Neutrophil (primary cell): Measurements from ENCODE around the gene TARS2.

ENCODE experiments used
- H3K27ac ChIP-seq: fragments of 200-600 bp; sonication (generic); 2 replicates; pipeline ENCODE4 v1.5.1; 2016; ENCODE audit warnings: mild to moderate bottlenecking, moderate library complexity
- H3K27me3 ChIP-seq: fragments of 200-600 bp; sonication (generic); 2 replicates; pipeline ENCODE4 v1.6.0; 2016; ENCODE audit warnings: mild to moderate bottlenecking
- H3K36me3 ChIP-seq: fragments of 200-600 bp; sonication (generic); 2 replicates; pipeline ENCODE4 v1.5.1; 2017
- H3K4me1 ChIP-seq, 2 experiments: fragments of 200-600 bp in 1 of 2; sonication (generic) in 1 of 2; 1 replicate in 1 of 2; 2 replicates in 1 of 2; pipeline versions ENCODE4 v1.5.1 to v1.6.1; 2013 to 2016; ENCODE audit warnings: low read depth in 1 of 2, low read length in 1 of 2, mild to moderate bottlenecking in 1 of 2, moderate library complexity in 1 of 2; ENCODE audit not compliant: control insufficient read depth in 1 of 2, insufficient read depth in 1 of 2
- H3K4me3 ChIP-seq, 2 experiments: fragments of 200-600 bp in 1 of 2; sonication (generic) in 1 of 2; 1 replicate in 1 of 2; 2 replicates in 1 of 2; pipeline ENCODE4 v1.5.1; 2013 to 2016; ENCODE audit warnings: low read depth in 1 of 2, low read length in 1 of 2, mild to moderate bottlenecking in 1 of 2, moderate library complexity in 1 of 2
- H3K9me3 ChIP-seq: fragments of 200-600 bp; sonication (generic); 2 replicates; pipeline ENCODE4 v1.5.1; 2016
- CTCF ChIP-seq: fragments of 200-600 bp; sonication (generic); IDR thresholded peaks from 2 replicates; pipeline ENCODE4 v1.5.1; 2016; ENCODE audit warnings: antibody characterized with exemption

The TARS2 gene

DNA sequence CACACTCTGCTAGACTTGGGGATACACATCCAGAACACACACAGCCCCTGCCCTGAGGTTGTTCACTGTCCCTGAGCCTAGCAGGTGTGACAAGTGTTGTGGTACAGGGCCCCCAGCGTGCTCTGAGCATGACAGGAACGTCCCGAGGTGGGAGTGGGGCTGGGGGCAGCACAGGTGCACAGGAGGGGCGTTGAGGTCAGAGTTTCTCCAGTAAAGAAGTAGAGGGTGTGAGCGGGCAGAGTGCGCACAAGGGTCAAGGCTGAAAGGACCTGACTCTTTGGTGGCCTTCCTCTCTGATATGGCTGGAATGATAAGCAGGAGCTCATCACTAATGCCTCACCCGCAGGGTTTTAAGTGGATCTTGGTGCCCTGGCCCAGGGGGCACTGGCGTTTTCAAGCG is 27.0 kb downstream of the TARS2 start:
- H3K4me3 ChIP-seq = no peak overlapping the region
- peaks cover 13% of the 10 kb centered on the region for H3K27me3 ChIP-seq
- no peak for TF ChIP-seq CTCF
- H3K9me3 ChIP-seq = no peaks in the 10 kb centered on the region
- no peaks in the 10 kb centered on the region for H3K36me3 ChIP-seq
- H3K27ac ChIP-seq = no peak overlapping the region
- H3K4me1 ChIP-seq = peaks cover 15 to 16% of the 10 kb centered on the region in 2 experiments

GRCh38 chr1:150514913-150515327 is 27.7 kb downstream of the TARS2 start:
- H3K9me3 ChIP-seq = no peaks in the 10 kb centered on the region
- H3K4me1 ChIP-seq = peaks cover 15 to 16% of the 10 kb centered on the region in 2 experiments
- H3K4me3 ChIP-seq = peak overlapping the region; percentile 79 to 87
- peak overlapping the region; percentile 44 for H3K27ac ChIP-seq
- TF ChIP-seq CTCF = no peak
- no peaks in the 10 kb centered on the region for H3K36me3 ChIP-seq
- peaks cover 13% of the 10 kb centered on the region for H3K27me3 ChIP-seq

DNA sequence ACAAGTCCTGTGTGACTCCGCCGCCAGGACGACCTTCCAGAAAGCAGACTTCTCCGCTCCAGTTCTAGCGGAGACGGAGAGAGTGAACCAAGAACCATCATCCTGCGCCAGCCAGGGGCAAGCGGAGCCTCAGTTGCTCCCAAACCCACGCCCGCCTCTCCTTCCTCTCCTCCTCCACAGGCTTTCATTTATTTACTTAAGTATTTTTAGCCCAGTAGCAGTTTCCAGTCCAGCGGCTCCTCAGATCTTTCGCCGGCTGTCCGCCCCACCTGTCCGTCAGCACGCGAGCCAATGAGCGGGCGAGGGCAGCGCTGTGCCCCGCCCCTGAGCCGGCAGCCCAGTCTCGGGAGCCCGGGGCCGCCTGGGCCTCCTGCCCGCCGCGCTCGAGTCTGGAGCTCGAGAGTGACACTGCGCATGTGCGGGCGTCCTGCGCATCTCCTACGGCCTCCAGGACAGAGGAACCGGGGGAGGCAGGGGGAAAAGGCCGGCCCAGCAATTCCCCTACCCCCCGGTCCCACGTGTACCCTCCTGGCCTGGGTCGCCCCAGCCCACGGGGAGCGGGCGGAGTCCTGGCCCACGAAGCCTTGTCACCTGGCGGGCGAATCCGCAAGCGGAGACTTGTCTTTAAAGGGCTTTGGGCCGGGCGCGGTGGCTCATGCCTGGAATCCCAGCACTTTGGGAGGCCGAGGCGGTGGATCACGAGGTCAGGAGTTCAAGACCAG is 28.3 kb downstream of the TARS2 start, which contains the start of gene FALEC:
TSS of gene FALEC (plus strand) at position 425 of the 722 bp plus-strand sequence.
- peak within 1 kb of the TSS; percentile 79 to 87 for H3K4me3 ChIP-seq
- H3K4me1 ChIP-seq = peaks cover 15 to 16% of the 10 kb centered on the region in 2 experiments
- peaks cover 13% of the 10 kb centered on the region for H3K27me3 ChIP-seq
- no peaks in the 10 kb centered on the region for H3K36me3 ChIP-seq
- H3K9me3 ChIP-seq = no peaks in the 10 kb centered on the region
- peak; percentile 61 for TF ChIP-seq CTCF
- peak within 1 kb of the TSS; percentile 44 for H3K27ac ChIP-seq

DNA sequence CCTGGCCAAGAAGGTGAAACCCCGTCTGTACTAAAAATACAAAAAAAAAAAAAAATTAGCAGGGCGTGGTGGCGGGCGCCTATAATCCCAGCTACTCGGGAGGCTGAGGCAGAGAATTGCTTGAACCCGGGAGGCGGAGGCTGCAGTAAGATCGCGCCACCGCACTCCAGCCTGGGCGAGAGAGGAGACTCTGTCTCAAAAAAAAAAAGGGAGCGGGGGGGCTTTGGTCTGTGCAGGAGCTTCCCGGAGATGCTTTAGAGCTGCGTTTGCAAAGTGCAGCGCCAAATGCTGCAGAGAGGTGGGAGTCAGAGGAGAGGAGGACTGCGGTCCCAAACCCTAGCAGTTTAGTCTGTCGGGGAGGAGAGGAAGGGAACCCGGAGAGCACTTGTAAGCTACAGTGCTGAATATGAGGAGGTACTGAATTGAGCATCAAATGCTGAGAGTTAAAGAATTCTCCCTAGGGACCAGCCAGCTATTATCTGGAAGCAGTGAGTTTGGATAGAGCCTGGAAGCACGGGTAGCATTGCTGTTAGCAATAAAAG is 28.9 kb downstream of the TARS2 start:
- H3K27ac ChIP-seq = no peak overlapping the region
- H3K27me3 ChIP-seq = peaks cover 13% of the 10 kb centered on the region
- H3K9me3 ChIP-seq = no peaks in the 10 kb centered on the region
- H3K4me3 ChIP-seq = peak overlapping the region; percentile 79 to 87
- H3K36me3 ChIP-seq = no peaks in the 10 kb centered on the region
- TF ChIP-seq CTCF = no peak
- peaks cover 15 to 16% of the 10 kb centered on the region in 2 experiments for H3K4me1 ChIP-seq

DNA sequence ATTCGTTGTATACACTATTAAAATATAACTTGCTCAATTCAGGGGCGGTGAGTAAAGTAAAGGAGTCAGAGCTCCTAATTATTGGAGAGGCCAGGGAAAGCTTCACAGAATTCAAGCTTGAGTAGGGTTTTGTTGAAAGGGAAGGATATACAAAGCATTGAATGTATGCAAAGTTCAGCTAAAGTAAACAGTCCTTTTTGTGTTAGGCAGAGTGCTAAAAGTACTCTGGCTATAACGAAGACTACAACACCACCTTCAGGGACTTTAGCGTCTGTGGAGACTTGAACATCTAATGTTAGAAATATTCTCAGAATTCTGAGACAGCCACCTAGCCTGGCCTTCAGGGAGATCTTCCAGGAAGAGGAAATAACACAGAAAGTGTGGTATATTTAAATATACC is 29.4 kb downstream of the TARS2 start:
- Histone ChIP-seq H3K4me3 (no peak overlapping the region), H3K27me3 (peaks cover 13% of the 10 kb centered on the region), H3K27ac (no peak overlapping the region), H3K4me1 (peaks cover 15 to 16% of the 10 kb centered on the region in 2 experiments), H3K9me3 (no peaks in the 10 kb centered on the region), H3K36me3 (no peaks in the 10 kb centered on the region)
- no peak for TF ChIP-seq CTCF
